HG03095 (cell line): ENCODE measurements around the gene C15orf62.

Source experiments
- ATAC-seq: cut with Tn5 transposase; IDR thresholded peaks from one replicate; pipeline ENCODE4 v1.9.1; 2021; ENCODE audit warnings: moderate library complexity; ENCODE audit not compliant: unreplicated experiment

Gene C15orf62

DNA sequence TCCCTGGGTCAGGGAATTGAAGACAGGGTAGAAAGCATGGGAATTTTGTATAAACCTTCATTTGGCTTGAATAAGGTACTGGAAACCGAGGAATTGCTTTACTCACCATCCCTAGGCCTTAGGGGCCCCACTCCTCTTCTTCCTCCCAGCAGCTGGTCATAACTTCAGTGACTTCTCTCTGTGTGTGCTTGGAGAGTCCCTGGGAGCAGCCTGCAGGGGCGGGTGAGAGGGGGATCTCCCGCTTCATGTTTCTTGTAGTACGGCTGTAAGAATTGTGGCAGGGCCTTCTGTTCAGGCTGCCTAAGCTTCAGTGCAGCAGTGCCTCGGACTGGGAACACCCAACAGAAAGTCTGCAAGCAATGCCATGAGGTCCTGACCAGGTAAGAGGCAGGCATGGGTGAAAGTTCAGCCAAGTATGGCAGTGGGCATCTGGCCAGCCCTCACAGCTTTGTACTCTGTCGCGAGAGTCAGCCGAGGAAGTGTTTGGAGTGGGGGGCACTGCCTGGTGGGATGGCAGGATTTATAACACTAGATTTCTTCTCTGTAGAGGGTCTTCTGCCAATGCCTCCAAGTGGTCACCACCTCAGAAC is 39.2 kb downstream of the C15orf62 start:
- no peak for ATAC-seq

DNA sequence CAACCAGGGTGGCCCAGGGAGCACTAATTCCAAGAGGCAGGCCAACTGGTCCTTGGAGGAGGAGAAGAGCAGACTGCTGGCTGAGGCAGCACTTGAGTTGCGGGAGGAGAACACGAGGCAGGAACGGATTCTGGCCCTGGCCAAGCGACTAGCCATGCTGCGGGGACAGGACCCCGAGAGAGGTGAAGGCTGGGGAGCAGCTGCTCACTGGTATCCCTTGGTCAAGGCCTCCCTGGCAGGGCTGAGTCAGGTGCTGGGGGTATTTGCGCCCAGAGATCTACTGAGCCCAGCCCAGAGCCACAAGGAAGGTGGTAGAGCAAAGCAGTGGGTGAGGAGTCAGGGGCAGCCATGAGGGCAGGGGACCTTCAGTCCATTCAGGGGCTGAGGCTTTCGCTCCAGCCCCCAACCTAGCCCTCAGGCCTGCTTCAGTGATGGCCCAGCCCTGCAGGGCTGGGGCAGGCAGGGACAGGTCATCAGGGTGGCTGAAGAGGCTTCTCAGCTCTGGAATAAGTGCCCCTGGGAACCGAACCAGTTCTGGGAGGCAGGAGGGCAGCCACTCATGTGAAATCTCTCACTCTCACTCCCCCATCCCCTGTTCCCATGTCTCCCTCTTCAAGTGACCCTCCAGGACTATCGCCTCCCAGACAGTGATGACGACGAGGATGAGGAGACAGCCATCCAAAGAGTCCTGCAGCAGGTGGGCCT is 43.1 kb downstream of the C15orf62 start:
- no peak for ATAC-seq

DNA sequence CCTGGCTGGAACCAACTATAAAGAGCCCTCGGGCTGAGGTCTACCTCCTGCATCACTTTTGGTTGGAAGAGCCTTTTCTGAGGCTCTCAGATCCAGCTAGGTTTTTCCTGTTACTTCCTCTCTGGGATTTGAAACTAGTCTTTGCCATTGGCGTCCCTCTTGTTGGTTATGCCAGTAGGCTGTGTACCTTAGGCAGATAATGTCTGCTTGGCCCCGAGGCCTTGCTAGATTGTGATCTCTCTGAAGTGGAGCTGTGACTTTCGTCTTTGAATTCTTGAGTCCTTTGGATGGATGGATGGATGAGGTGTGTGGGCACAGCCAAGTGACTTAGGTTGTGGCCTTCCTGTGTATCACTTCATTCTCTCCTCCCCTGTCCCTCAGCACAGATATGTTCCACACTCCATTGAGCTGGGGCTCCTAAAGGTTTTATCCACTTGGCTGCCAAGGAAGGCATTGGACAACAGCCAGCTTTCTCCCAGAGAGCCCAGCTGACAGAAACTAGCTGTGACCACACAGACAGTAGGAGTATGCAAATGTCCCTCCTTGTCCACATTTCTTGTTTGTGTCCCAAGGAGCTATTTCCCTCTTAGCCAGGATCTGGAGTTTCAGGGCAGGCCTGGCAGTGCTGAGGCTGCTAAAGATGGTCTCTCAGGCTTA is 45.4 kb downstream of the C15orf62 start:
- ATAC-seq: no peak

DNA sequence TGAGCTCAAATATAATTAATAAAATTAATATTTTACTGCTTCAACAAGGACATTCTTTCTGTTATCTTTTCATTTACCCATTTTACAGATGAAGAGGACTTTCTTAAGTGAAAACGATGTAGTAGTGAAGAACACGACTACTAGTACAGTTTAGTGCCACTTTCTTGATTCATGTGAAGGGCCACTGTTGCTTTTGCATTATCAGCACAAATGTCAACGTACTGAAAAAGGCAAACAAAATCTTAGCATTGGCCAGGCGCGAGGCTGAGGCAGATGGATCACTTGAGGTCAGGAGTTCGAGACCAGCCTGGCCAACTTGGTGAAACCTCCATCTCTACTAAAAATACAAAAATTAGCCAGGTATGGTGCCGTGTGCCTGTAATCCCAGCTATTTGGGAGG is 49.3 kb downstream of the C15orf62 start:
- ATAC-seq: no peak

DNA sequence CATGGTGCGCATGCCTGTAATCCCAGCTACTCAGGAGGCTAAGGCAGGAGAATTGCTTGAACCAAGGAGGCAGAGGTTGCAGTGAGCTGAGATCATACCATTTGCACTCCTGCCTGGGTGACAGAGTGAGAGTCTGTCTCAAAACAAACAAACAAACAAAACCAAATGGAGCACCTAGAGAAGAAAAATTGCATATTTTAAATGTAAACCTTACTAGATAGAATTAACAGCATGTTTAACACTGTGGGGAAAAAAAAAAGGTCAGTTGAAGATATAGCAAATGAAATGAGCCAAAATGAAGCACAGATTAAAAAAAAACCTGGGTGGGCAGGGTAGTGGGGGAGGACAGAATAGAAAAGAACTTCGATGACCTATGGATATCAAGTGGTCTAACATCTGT is 51.4 kb downstream of the C15orf62 start:
- no peak for ATAC-seq
